ENCODE results near the gene CEP128.

The CEP128 gene

DNA sequence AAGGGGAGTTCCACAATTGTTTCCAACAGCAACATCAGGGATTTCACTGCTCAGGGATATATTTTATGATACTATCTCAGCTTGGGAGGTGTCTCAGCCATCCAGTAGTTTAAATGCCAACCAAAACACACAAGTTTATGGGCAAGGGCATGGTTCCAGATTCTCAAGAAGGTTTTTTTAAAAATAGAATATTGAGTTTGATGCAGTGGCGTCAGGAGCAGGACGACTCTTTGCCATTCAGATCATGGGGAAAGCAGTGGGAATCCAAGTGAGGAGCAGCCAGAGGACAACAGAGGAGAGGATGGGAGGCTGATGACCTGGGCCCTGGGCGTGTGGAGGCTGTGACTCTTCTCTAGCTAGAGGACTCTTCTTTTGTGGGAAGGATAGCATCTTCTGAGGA lies 39.6 kb upstream of the CEP128 start:
- H4K20me1 ChIP-seq (ENCODE audit: control insufficient read depth, insufficient read depth, low read depth, low read length): no peaks in the 10 kb centered on the region
- no peak overlapping the region for H3K27ac ChIP-seq (ENCODE audit: low read depth, low read length)
- no peak overlapping the region for H3K4me2 ChIP-seq (ENCODE audit: low read length)
- H3K9me3 ChIP-seq (ENCODE audit: control insufficient read depth, insufficient read depth, low read length): no peaks in the 10 kb centered on the region
- no peaks in the 10 kb centered on the region for H3K9me2 ChIP-seq (replicated peaks; ENCODE audit: control insufficient read depth, low read length)
- no peaks in the 10 kb centered on the region for H3F3A ChIP-seq (ENCODE audit: control insufficient read depth, insufficient read depth)
- no peak overlapping the region for H3K4me3 ChIP-seq (ENCODE audit: low read length)
- no peaks in the 10 kb centered on the region for H3K79me2 ChIP-seq (ENCODE audit: control insufficient read depth, low read length)
- no peaks in the 10 kb centered on the region for H3K27me3 ChIP-seq (ENCODE audit: control insufficient read depth, low read length)
- peaks cover 14% of the 10 kb centered on the region for H3K4me1 ChIP-seq (ENCODE audit: control insufficient read depth, low read length)
- H3K36me3 ChIP-seq (ENCODE audit: control insufficient read depth, low read length): no peaks in the 10 kb centered on the region
- TF ChIP-seq, protein P1, sequence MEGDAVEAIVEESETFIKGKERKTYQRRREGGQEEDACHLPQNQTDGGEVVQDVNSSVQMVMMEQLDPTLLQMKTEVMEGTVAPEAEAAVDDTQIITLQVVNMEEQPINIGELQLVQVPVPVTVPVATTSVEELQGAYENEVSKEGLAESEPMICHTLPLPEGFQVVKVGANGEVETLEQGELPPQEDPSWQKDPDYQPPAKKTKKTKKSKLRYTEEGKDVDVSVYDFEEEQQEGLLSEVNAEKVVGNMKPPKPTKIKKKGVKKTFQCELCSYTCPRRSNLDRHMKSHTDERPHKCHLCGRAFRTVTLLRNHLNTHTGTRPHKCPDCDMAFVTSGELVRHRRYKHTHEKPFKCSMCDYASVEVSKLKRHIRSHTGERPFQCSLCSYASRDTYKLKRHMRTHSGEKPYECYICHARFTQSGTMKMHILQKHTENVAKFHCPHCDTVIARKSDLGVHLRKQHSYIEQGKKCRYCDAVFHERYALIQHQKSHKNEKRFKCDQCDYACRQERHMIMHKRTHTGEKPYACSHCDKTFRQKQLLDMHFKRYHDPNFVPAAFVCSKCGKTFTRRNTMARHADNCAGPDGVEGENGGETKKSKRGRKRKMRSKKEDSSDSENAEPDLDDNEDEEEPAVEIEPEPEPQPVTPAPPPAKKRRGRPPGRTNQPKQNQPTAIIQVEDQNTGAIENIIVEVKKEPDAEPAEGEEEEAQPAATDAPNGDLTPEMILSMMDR (IDR thresholded peaks at IDR 0.05; ENCODE audit: low read depth, low read length, poor library complexity, severe bottlenecking): no peak
- TF ChIP-seq EZH2phosphoT487 (IDR thresholded peaks at IDR 0.05; ENCODE audit: borderline replicate concordance, low read length): no peak

DNA sequence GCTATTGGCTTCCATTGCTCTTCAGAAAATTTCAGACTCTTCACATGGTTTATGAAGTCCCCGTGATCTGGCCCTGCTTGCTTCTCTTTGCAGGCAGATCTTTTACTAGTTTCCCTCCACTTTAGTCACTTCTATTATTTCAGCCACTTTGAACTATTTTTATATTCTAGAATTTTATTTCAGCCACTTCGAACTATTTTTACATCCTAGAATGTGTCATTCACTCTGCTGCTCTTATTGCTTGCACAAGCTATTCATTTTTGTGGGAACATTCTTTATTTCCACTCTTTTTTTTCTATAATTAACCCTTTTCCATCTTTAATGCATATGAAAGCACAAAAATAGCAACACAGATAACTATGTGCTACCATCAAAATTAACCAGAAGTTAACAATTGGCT lies 38.4 kb upstream of the CEP128 start:
- Histone ChIP-seq H3K4me1 (ENCODE audit: control insufficient read depth, low read length) (peaks cover 11% of the 10 kb centered on the region), H3K79me2 (ENCODE audit: control insufficient read depth, low read length) (no peaks in the 10 kb centered on the region), H4K20me1 (ENCODE audit: control insufficient read depth, insufficient read depth, low read depth, low read length) (no peaks in the 10 kb centered on the region), H3K9me3 (ENCODE audit: control insufficient read depth, insufficient read depth, low read length) (no peaks in the 10 kb centered on the region), H3K4me2 (ENCODE audit: low read length) (no peak overlapping the region), H3F3A (ENCODE audit: control insufficient read depth, insufficient read depth) (no peaks in the 10 kb centered on the region), H3K27ac (ENCODE audit: low read depth, low read length) (no peak overlapping the region), H3K27me3 (ENCODE audit: control insufficient read depth, low read length) (no peaks in the 10 kb centered on the region), H3K9me2 (replicated peaks; ENCODE audit: control insufficient read depth, low read length) (no peaks in the 10 kb centered on the region), H3K36me3 (ENCODE audit: control insufficient read depth, low read length) (no peaks in the 10 kb centered on the region), H3K4me3 (ENCODE audit: low read length) (no peak overlapping the region)
- TF ChIP-seq, protein P1 (IDR thresholded peaks at IDR 0.05; ENCODE audit: low read depth, low read length, poor library complexity, severe bottlenecking): no peak

DNA sequence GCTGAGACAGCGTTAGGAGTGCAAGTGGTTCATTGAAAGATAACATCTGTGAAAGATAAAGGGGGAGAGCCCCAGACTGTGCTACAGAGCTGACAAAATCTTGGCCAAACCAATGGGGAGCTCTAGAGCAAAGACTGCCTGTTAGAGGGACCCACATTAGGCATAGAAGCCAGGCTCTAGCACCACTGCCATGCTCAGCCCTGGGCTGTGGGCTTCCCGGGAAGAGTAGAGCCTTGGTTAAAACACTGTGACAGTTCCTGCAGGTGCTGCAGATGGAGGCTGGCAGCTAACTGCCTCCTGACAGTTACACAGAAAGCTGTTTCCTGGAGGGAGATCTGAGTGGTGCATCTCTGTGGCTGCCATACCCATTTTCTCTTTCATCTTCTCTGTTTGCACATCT lies 36.9 kb upstream of the CEP128 start:
- no peaks in the 10 kb centered on the region for H3K79me2 ChIP-seq (ENCODE audit: control insufficient read depth, low read length)
- H3K27me3 ChIP-seq (ENCODE audit: control insufficient read depth, low read length): peaks cover 3% of the 10 kb centered on the region; the same call in 1 of the 2 replicates
- H3K4me1 ChIP-seq (ENCODE audit: control insufficient read depth, low read length): peaks cover 11% of the 10 kb centered on the region
- H3K27ac ChIP-seq (ENCODE audit: low read depth, low read length): no peak overlapping the region
- no peaks in the 10 kb centered on the region for H3F3A ChIP-seq (ENCODE audit: control insufficient read depth, insufficient read depth)
- no peaks in the 10 kb centered on the region for H3K9me3 ChIP-seq (ENCODE audit: control insufficient read depth, insufficient read depth, low read length)
- no peaks in the 10 kb centered on the region for H3K9me2 ChIP-seq (replicated peaks; ENCODE audit: control insufficient read depth, low read length)
- TF ChIP-seq EZH2phosphoT487 (IDR thresholded peaks at IDR 0.05; ENCODE audit: borderline replicate concordance, low read length): no peak
- TF ChIP-seq, protein P1 (IDR thresholded peaks at IDR 0.05; ENCODE audit: low read depth, low read length, poor library complexity, severe bottlenecking): no peak
- no peak overlapping the region for H3K4me2 ChIP-seq (ENCODE audit: low read length)
- H3K36me3 ChIP-seq (ENCODE audit: control insufficient read depth, low read length): no peaks in the 10 kb centered on the region
- no peaks in the 10 kb centered on the region for H4K20me1 ChIP-seq (ENCODE audit: control insufficient read depth, insufficient read depth, low read depth, low read length)
- no peak overlapping the region for H3K4me3 ChIP-seq (ENCODE audit: low read length)

DNA sequence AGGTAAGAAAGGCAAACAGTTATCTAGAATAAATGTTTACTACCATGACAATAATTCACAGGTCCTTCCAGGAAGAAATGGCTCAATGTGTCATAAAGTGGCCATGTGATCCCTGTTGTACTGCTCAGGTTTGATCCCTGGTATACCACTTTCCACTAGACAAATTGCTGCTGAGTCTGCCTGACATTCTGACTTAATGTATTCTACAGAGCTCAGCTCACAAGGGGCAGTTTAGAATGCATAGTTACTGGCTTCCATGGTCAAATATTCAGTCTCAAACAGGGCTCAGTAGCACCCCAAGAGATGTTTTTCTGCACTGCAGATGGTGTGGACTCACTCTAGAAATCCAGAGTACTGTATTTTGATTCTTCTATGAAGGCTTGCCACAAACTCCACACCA lies 35.7 kb upstream of the CEP128 start:
- no peaks in the 10 kb centered on the region for H3K9me3 ChIP-seq (ENCODE audit: control insufficient read depth, insufficient read depth, low read length)
- no peaks in the 10 kb centered on the region for H3K36me3 ChIP-seq (ENCODE audit: control insufficient read depth, low read length)
- peaks cover 3% of the 10 kb centered on the region; the same call in 1 of the 2 replicates for H3K27me3 ChIP-seq (ENCODE audit: control insufficient read depth, low read length)
- no peaks in the 10 kb centered on the region for H3K9me2 ChIP-seq (replicated peaks; ENCODE audit: control insufficient read depth, low read length)
- H3K4me2 ChIP-seq (ENCODE audit: low read length): no peak overlapping the region
- no peak overlapping the region for H3K4me3 ChIP-seq (ENCODE audit: low read length)
- H3K79me2 ChIP-seq (ENCODE audit: control insufficient read depth, low read length): no peaks in the 10 kb centered on the region
- H4K20me1 ChIP-seq (ENCODE audit: control insufficient read depth, insufficient read depth, low read depth, low read length): no peaks in the 10 kb centered on the region
- TF ChIP-seq, protein P1 (IDR thresholded peaks at IDR 0.05; ENCODE audit: low read depth, low read length, poor library complexity, severe bottlenecking): peak; percentile 33
- no peak for TF ChIP-seq EZH2phosphoT487 (IDR thresholded peaks at IDR 0.05; ENCODE audit: borderline replicate concordance, low read length)
- H3K27ac ChIP-seq (ENCODE audit: low read depth, low read length): no peak overlapping the region
- peaks cover 11% of the 10 kb centered on the region for H3K4me1 ChIP-seq (ENCODE audit: control insufficient read depth, low read length)
- H3F3A ChIP-seq (ENCODE audit: control insufficient read depth, insufficient read depth): no peaks in the 10 kb centered on the region
